ENCODE results near the gene RASD1.

- no peak for TF ChIP-seq SIN3A (IDR thresholded peaks at IDR 0.05; ENCODE audit: borderline replicate concordance, insufficient read depth, low read length)
- no peak for TF ChIP-seq POLR2AphosphoS5 (IDR thresholded peaks at IDR 0.05; ENCODE audit: low read depth, low read length)
- TF ChIP-seq TAF1 (IDR thresholded peaks at IDR 0.05; ENCODE audit: borderline replicate concordance, insufficient read depth, low read length), result no peak
These were observed 1.7 kb downstream of the RASD1 start for GRCh38 chr17:17494499-17494869.
